GM12873 (cell line): ENCODE results near the gene CIC.

ENCODE experiments used
- TF ChIP-seq, protein P1 (sequence below): IDR thresholded peaks from 2 replicates; pipeline ENCODE4 v1.5.1; 2012; ENCODE audit warnings: low read depth, mild to moderate bottlenecking, moderate library complexity, low read length, control low read depth; ENCODE audit not compliant: insufficient read depth; ENCODE audit errors: missing control alignments

Gene CIC

GRCh38 chr19:42326969-42327368, 57.9 kb downstream of the CIC start:
- TF ChIP-seq, protein P1, sequence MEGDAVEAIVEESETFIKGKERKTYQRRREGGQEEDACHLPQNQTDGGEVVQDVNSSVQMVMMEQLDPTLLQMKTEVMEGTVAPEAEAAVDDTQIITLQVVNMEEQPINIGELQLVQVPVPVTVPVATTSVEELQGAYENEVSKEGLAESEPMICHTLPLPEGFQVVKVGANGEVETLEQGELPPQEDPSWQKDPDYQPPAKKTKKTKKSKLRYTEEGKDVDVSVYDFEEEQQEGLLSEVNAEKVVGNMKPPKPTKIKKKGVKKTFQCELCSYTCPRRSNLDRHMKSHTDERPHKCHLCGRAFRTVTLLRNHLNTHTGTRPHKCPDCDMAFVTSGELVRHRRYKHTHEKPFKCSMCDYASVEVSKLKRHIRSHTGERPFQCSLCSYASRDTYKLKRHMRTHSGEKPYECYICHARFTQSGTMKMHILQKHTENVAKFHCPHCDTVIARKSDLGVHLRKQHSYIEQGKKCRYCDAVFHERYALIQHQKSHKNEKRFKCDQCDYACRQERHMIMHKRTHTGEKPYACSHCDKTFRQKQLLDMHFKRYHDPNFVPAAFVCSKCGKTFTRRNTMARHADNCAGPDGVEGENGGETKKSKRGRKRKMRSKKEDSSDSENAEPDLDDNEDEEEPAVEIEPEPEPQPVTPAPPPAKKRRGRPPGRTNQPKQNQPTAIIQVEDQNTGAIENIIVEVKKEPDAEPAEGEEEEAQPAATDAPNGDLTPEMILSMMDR, result no peak

- TF ChIP-seq, protein P1, result no peak
These were observed 58.3 kb downstream of the CIC start for GRCh38 chr19:42327381-42327780.

DNA sequence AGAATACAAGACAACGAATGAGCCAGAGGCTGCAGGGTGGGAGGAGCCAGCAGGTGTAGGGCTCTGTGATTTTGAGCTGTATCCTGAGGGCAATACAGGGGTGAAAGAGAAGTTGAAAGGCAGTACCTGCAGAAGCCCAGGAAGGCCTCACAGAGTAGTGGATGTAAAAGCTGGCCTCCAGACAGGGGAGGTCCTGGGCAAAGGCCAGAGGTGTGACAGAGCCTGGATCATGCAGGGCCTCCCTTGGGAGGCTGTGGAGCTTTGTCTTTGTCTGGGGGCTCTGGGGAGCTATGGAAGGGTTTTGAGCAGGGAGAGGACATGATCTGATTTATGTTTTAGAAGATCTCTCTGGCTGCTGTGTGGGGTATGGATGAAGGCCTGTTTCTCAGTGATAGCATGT, 59.1 kb downstream of the CIC start:
- TF ChIP-seq, protein P1, result no peak

- TF ChIP-seq, protein P1, result no peak
These were observed 59.8 kb downstream of the CIC start for GRCh38 chr19:42328854-42329253.

DNA sequence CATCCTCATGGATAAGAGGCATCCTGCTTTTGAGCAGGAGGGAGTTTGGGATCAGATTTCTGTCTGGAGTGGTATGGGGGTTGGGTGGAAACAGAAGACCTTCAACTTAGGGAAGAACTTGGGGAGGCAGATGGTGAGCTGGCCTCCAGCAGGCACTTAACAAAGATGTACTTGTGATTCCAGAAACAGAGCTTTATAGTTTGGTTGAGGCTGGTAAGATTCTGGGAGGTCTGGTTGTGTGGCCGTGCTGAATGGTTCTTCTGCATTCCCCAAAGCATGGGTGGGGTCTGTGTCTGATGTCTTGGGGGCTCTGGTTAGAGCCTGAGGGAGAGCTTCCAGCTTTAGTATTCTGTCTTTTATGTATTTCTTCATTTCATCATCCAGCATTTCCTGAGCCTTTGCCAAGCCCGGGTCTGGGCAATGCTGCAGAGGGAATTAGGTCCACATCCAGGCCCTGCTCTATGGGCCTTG, 61.2 kb downstream of the CIC start:
- TF ChIP-seq, protein P1, result no peak

- TF ChIP-seq, protein P1, result no peak
These were observed 63.0 kb downstream of the CIC start for GRCh38 chr19:42332059-42332458.

- TF ChIP-seq, protein P1, result no peak
These were observed 64.0 kb downstream of the CIC start for GRCh38 chr19:42333018-42333417.
